Subcutaneous adipose tissue (tissue), 4 donors: ENCODE measurements around the gene MED13L. TPM values are rescaled to one million over a fixed set of nuclear protein-coding genes. Genes with fewer than 3 reads are reported as not detected.

Source experiments
- CTCF ChIP-seq: fragments of 450-650 bp; IDR thresholded peaks from one replicate; pipeline ENCODE4 v1.5.1; 2016; ENCODE audit warnings: low read depth, mild to moderate bottlenecking, control low read depth, antibody characterized with exemption, moderate library complexity
- total RNA-seq, 4 donors: library from RNA; depleted of rRNA; stranded (reverse); fragments of >200 nt; gene quantifications; one replicate each; pipeline ENCODE4 v1.1.0, GENCODE V29; 2016

The MED13L gene
- total RNA-seq, 4 donors from 2014 or later, result 164 to 285 (median 225) TPM

GRCh38 chr12:115983226-115983798, 294.2 kb downstream of the MED13L start:
- TF ChIP-seq CTCF, result no peak

- no peak for TF ChIP-seq CTCF
These were observed 297.2 kb downstream of the MED13L start for GRCh38 chr12:115980339-115980738.

GRCh38 chr12:115979851-115980250, 297.6 kb downstream of the MED13L start:
- TF ChIP-seq CTCF, result no peak

GRCh38 chr12:115979351-115979750, 298.1 kb downstream of the MED13L start:
- no peak for TF ChIP-seq CTCF

GRCh38 chr12:115975411-115975810, 302.1 kb downstream of the MED13L start:
- TF ChIP-seq CTCF, result no peak

- no peak for TF ChIP-seq CTCF
These were observed 303.3 kb downstream of the MED13L start for GRCh38 chr12:115973968-115974724.

GRCh38 chr12:115973066-115973465, 304.4 kb downstream of the MED13L start:
- no peak for TF ChIP-seq CTCF
